ENCODE data around the gene SCYGR1. TPM values are rescaled to one million over a fixed set of nuclear protein-coding genes. Genes with fewer than 3 reads are reported as not detected.
"Not testable (repeated sequence)": the region's sequence is repeated elsewhere in the genome, so short reads cannot be mapped to it uniquely, and the experiment has no call there.

Gene SCYGR1
- polyA plus RNA-seq, 3 donors, result not detected

DNA sequence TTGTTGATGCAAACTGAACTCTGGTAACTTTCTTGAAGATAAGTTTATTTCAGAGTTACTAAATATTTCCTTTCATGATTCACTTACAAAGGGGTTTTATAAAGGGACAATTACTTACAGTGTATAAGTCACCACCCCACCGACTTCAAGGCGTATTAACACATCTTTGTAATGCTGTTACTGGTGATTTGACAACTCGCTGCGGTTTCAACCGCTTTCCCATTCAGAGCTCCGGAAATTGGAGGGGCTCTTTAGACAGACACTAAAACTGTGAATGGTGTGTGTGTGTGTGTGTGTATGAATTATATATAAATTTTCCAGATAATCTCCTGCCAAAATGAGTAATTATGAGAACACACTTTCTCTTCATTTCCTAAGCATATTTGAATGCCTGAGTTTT, 13.6 kb downstream of the SCYGR1 start:
- no peak for DNase-seq (ENCODE audit: low read depth in 3 of 3, low spot score in 2 of 3)

- no peak for DNase-seq (ENCODE audit: low read depth in 3 of 3, low spot score in 2 of 3)
Measured at GRCh38 chr2:227373389-227373788, 14.4 kb downstream of the SCYGR1 start.

GRCh38 chr2:227370791-227371312, 16.9 kb downstream of the SCYGR1 start:
- no peak for DNase-seq (ENCODE audit: low read depth in 3 of 3, low spot score in 2 of 3)

DNA sequence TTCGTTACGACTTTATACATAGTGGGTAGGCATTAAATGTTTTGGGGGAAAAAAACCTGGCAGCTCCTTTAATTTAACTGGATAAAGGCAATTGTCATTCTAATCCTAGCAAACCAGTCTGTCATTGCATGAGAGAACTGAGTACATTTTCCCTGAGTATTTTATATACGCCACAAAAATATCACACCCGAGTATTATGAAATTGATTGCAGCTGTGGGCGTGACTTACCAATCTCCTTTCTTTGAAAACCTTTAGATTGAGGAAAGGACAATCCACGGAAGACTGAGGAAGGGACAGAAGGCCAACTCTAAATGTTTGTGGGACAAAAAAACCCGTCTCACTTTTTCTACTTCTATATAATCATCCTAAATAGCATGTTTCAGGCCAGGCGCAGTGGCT, 17.7 kb downstream of the SCYGR1 start:
- no peak for DNase-seq (ENCODE audit: low read depth in 3 of 3, low spot score in 2 of 3)

DNA sequence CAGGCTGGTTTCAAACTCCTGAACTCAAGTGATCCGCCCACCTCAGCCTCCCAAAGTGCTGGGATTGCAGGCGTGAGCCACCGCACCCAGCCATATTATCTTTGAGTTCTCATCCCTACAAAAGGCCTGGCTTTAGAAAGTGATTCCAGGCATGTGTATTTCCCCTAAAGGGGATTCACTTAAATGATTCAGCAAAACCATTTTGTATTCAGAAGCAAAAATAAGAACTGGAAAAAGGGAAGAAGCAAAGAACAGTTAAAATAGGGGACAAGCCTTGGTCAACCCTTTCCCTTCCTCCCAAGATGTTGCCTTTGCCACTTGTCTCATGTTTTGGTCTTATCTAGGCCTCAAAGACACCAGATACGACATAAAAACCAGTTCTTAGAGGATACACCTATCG, 19.2 kb downstream of the SCYGR1 start:
- DNase-seq (ENCODE audit: low read depth in 3 of 3, low spot score in 2 of 3), result no peak

GRCh38 chr2:227367427-227367795, 20.3 kb downstream of the SCYGR1 start:
- DNase-seq (ENCODE audit: low read depth in 3 of 3, low spot score in 2 of 3), result no peak

- no peak for DNase-seq (ENCODE audit: low read depth in 3 of 3, low spot score in 2 of 3)
Measured at GRCh38 chr2:227366769-227367426, 20.9 kb downstream of the SCYGR1 start.

DNA sequence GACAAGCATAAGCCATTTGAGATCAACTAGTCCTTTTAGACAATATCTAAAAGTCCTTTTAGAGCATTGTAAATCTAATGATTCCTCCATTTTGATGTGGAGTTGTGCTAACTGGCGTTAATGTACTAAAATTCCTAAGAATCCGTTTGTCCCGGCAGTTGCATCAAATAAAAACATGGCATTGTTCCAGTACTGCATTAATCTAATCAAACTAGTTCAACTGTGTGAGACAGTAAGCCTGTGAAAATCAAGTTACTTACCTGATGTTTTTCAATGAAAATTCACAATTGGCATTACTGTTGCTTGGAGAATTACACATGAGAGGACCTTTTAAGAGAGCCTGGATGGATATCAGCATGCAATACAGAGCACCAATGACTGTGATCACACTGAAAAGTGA, 21.9 kb downstream of the SCYGR1 start:
- no peak for DNase-seq (ENCODE audit: low read depth in 3 of 3, low spot score in 2 of 3)

- not testable (repeated sequence) for DNase-seq (ENCODE audit: low read depth in 3 of 3, low spot score in 2 of 3)
Measured at GRCh38 chr2:227364585-227365263, 23.0 kb downstream of the SCYGR1 start.

DNA sequence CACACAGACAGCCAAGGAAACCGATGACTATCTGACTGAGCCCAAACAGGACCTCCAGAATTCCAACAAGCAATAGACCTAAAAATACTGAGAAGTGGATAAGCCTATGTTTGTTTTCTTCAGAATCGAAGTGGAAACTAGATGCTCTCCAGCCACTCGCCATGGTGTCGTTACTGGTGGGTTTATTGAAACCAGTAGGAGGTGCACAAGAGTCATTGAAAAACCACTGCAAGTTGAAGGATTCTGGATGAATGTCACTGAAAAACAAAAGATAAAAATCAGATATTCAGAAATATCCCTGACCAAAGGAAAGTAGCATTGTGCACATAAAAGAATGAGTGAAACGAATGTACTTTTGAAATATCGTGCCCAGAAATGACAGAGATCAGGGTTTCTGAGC, 24.0 kb downstream of the SCYGR1 start:
- no peak for DNase-seq (ENCODE audit: low read depth in 3 of 3, low spot score in 2 of 3)

DNA sequence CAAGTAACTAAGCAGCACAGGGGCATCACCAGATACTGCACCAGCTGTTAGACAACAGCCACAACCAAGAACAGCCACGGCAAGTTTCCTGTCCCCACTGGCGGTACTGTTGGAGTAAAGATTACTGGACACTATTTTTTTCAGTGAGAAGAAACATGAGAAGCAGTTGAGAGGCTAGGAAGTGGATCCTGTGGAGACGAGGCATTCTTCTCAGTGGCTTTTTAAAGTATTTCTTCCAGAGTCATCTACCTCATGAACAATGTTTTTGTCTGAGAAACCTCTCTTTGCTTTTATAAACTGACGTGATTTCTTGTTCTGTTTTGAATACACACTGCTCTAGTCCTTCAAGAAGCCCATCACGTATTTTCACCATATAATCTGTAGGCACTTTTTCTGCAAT, 27.4 kb downstream of the SCYGR1 start:
- no peak for DNase-seq (ENCODE audit: low read depth in 3 of 3, low spot score in 2 of 3)

GRCh38 chr2:227351639-227352038, 36.1 kb downstream of the SCYGR1 start:
- no peak for DNase-seq (ENCODE audit: low read depth in 3 of 3, low spot score in 2 of 3)

DNA sequence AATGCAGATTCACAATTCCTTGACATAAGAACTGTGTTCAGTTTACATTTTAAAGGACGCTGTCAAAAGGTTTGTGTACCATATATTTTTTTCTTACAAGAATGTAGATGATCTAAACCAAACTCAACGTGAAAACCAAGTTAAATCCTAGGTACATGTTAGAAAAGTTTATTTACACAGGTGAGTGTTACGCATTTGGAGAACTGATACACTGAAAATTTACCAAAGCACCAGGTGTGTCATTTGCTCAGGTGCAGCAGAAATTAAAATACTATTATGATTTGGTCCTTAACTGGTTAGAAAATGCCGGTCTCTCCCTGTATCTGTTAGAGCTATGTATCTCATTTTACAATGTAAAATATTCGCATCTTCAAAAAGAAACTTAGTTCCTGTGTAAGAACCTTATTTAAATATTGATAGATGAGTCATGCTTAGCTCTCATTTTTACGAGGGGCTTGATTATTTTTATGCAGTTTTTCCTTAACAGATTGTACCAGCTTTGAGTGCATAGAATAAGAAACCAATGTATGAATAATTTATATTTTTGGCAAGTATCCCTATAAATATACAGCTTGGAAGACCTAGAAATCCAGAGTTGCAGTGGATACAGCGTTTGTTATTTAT, 37.6 kb downstream of the SCYGR1 start:
- DNase-seq (ENCODE audit: low read depth in 3 of 3, low spot score in 2 of 3), result no peak

- no peak for DNase-seq (ENCODE audit: low read depth in 3 of 3, low spot score in 2 of 3)
Measured at GRCh38 chr2:227348324-227348723, 39.4 kb downstream of the SCYGR1 start.

DNA sequence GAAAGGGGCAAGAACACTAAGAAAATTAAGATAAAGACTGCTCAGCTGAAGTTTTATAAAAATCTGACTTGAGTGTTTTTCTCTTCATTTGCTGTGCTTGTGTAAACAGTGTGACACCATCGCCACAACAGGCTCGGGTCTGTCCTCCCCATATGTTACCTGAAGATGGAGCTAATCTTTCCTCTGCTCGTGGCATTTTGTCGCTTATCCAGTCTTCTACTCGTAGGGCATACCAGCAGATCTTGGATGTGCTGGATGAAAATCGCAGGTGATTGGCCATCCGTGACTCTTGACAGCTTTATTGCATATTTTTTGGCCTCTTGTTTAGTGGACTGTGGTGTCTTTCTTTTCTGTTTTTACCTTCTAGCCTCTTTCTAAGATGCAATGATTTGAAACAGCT, 40.6 kb downstream of the SCYGR1 start:
- no peak for DNase-seq (ENCODE audit: low read depth in 3 of 3, low spot score in 2 of 3)

DNA sequence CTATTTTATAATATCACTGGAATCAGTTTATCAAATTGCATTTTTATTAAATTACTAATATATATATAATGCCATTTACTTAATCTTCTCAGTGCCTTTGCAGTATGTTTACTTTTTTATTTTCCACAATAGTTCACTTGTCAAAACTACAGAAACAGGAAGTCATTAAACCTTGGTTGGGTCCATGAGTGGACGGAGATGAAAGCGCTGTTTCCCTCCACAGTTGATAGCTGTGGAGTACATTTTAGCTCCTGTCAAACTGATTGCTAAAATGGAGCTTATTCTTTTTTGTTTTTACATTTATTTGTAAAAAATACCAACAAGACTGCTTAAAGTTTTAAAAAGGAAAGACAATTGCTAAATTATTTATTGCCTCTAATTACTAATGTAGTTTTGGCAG, 43.5 kb downstream of the SCYGR1 start:
- DNase-seq (ENCODE audit: low read depth in 3 of 3, low spot score in 2 of 3), result no peak

- no peak for DNase-seq (ENCODE audit: low read depth in 3 of 3, low spot score in 2 of 3)
Measured at GRCh38 chr2:227341553-227341952, 46.2 kb downstream of the SCYGR1 start.

DNA sequence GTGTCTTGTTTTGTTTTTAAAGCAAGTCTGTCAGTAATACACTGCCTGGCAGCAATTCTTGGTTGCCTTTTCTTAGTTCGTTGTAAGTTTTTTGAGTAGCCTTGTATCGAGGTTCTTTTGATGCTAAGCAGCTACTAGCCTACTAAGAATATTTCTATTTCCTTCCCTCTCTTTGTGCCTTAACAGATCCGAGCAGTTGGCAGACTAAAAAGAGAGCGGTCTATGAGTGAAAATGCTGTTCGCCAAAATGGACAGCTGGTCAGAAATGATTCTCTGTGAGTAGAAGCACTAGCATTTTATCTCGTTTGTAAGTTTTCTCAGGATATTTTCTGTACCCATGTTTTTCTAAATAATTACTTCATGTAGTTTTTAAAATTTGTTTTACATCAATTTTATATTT, 47.6 kb downstream of the SCYGR1 start:
- DNase-seq (ENCODE audit: low read depth in 3 of 3, low spot score in 2 of 3), result no peak

- peak in 1 of 3 donors; percentile 23 for DNase-seq (ENCODE audit: low read depth in 3 of 3, low spot score in 2 of 3)
Measured at GRCh38 chr2:227339098-227339599, 48.6 kb downstream of the SCYGR1 start.

Data from right renal cortex interstitium (tissue), 3 donors.